GM12878 (cell line): Measurements from ENCODE around the gene MSANTD2. TPM values are rescaled to one million over a fixed set of nuclear protein-coding genes. Genes with fewer than 3 reads are reported as not detected.

Source experiments
- ATAC-seq: fragments of 200-7000 bp; cut with Tn5 transposase; 3 replicates; pipeline ENCODE4 v1.9.1; 2020; ENCODE audit warnings: mild to moderate bottlenecking, moderate library complexity
- BruUV-seq: library from RNA; stranded (reverse); fragments of 400-500 nt; replicated peaks from 2 replicates; lab custom pipeline; 2021; lab: Mats Ljungman, UMichigan
- CTCF ChIA-PET: fragments of 300-600 bp; sonication (Branson Sonifier 250); formaldehyde crosslinking; extraction: SDS; loops from one replicate; lab custom pipeline; 2021; ENCODE audit warnings: inconsistent platforms; lab: Yijun Ruan, JAX
- POLR2A ChIA-PET: fragments of 350-600 bp; formaldehyde crosslinking; extraction: SDS; loops from one replicate; lab custom pipeline; 2021; ENCODE audit warnings: inconsistent platforms; lab: Charles Lee
- RAD21 ChIA-PET: fragments of 300-600 bp; sonication (Branson Sonifier 250); formaldehyde crosslinking; loops from one replicate; lab custom pipeline; 2023; ENCODE audit warnings: antibody characterized with exemption; ENCODE audit not compliant: unreplicated experiment; lab: Charles Lee
- SMC1A ChIA-PET: fragments of 300-600 bp; sonication (Branson Sonifier 250); formaldehyde crosslinking; loops from one replicate; lab custom pipeline; 2023; ENCODE audit not compliant: unreplicated experiment, uncharacterized antibody; lab: Charles Lee
- DNase-seq: peaks from one replicate; pipeline ENCODE4 v3.0.0-alpha.2; 2011; ENCODE audit warnings: low read depth, low spot score
- FAIRE-seq: peaks from 3 replicates; lab custom pipeline; 2011; peaks lifted over from hg19 to GRCh38; lab: Jason Lieb, UNC
- H2AFZ ChIP-seq: 2 replicates; pipeline ENCODE4 v1.6.0; 2011; ENCODE audit warnings: low read depth, low read length, control low read depth; ENCODE audit not compliant: control insufficient read depth
- H3K27ac ChIP-seq: 2 replicates; pipeline ENCODE4 v1.5.1; 2011; ENCODE audit warnings: control low read depth; ENCODE audit not compliant: control insufficient read depth, insufficient read depth
- H3K27me3 ChIP-seq, 2 experiments: replicated peaks in 1 of 2; 2 replicates each; pipeline versions ENCODE4 v1.6.0 to v1.6.1; 2011; ENCODE audit warnings: low read length in 1 of 2; ENCODE audit not compliant: control insufficient read depth in 2 of 2, insufficient read depth in 2 of 2
- H3K36me3 ChIP-seq, 2 experiments: 2 replicates each; pipeline ENCODE4 v1.5.1; 2011; ENCODE audit warnings: low read length in 1 of 2; ENCODE audit not compliant: control insufficient read depth in 2 of 2, insufficient read depth in 2 of 2
- H3K4me1 ChIP-seq: 2 replicates; pipeline ENCODE4 v1.6.1; 2011; ENCODE audit warnings: mild to moderate bottlenecking, low read length, moderate library complexity, mixed read lengths; ENCODE audit not compliant: control insufficient read depth, insufficient read depth
- H3K4me2 ChIP-seq: 2 replicates; pipeline ENCODE4 v1.6.0; 2011; ENCODE audit warnings: control low read depth; ENCODE audit not compliant: control insufficient read depth, insufficient read depth
- H3K4me3 ChIP-seq: fragments of 200-600 bp; sonication (generic); 2 replicates; pipeline ENCODE4 v1.5.1; 2016
- H3K79me2 ChIP-seq: 2 replicates; pipeline ENCODE4 v1.6.0; 2011; ENCODE audit warnings: low read length; ENCODE audit not compliant: control insufficient read depth, insufficient read depth
- H3K9ac ChIP-seq: 2 replicates; pipeline ENCODE4 v1.8.0; 2011; ENCODE audit warnings: low read length, control low read depth, mixed read lengths; ENCODE audit not compliant: control insufficient read depth, insufficient read depth
- H3K9me3 ChIP-seq: replicated peaks from 3 replicates; pipeline ENCODE4 v1.5.1; 2011; ENCODE audit warnings: mild to moderate bottlenecking, low read length; ENCODE audit not compliant: control insufficient read depth, insufficient read depth
- H4K20me1 ChIP-seq: 2 replicates; pipeline ENCODE4 v1.6.0; 2011; ENCODE audit not compliant: control insufficient read depth, insufficient read depth
- ATF7 ChIP-seq: fragments of 450-650 bp; IDR thresholded peaks from 2 replicates; pipeline ENCODE4 v1.6.1; 2016; ENCODE audit warnings: low read depth, mild to moderate bottlenecking
- EED ChIP-seq: sonication (generic); IDR thresholded peaks from 2 replicates; pipeline ENCODE4 v1.6.1; 2016; ENCODE audit warnings: antibody characterized with exemption, low read depth
- PML ChIP-seq: IDR thresholded peaks from 2 replicates; pipeline ENCODE4 v1.6.1; 2012; ENCODE audit warnings: low read length, inconsistent platforms
- SIX5 ChIP-seq: IDR thresholded peaks from 2 replicates; pipeline ENCODE4 v1.6.1; 2011; ENCODE audit warnings: mild to moderate bottlenecking, low read depth, low read length, moderate library complexity; ENCODE audit not compliant: severe bottlenecking
- WGBS: methylation state at CpG from one replicate; pipeline ENCODE4 v1.1.6; 2016; ENCODE audit warnings: low lambda C conversion rate; ENCODE audit not compliant: insufficient replicate concordance, insufficient coverage; ENCODE audit errors: missing lambda C conversion rate; 5-methylcytosine and 5-hydroxymethylcytosine counted together
- in situ Hi-C: fragments of 300-500 bp; cut with MboI; formaldehyde crosslinking; loops from 9 replicates; pipeline ENCODE4 v1.14.3; 2018; ENCODE audit warnings: mixed read lengths
- intact Hi-C: fragments of 100-400 bp; cut with micrococcal nuclease; formaldehyde crosslinking; loops from one replicate; pipeline ENCODE4 v1.14.2; 2022; ENCODE audit not compliant: unreplicated experiment
- polyA plus RNA-seq, 11 experiments: library from polyadenylated mRNA; depleted of rRNA in 4 of 11; unstranded in 6 of 11; stranded (reverse) in 5 of 11; fragments of >200 nt; fragmentation: Nextera tagmentation in 4 of 11; fragmentation: Illumina TruSeq in 1 of 11; extraction: Ambion mirVana in 4 of 11; extraction: Trizol in 1 of 11; gene quantifications; 1 replicate in 1 of 11; 2 replicates in 10 of 11; pipeline versions ENCODE4 v1.2.1 to v1.2.3, GENCODE V29; 2011 to 2016; ENCODE audit warnings: inconsistent platforms in 2 of 11, missing spikeins in 2 of 11, low read depth in 1 of 11
- total RNA-seq, 4 experiments: library from RNA; depleted of rRNA in 3 of 4; stranded (reverse); fragments of >200 nt in 3 of 4; fragmentation: Illumina TruSeq in 1 of 4; extraction: Trizol in 1 of 4; gene quantifications; 2 replicates each; pipeline versions ENCODE4 v1.2.1 to v1.2.3, GENCODE V29; 2013 to 2021
- TF ChIP-seq, protein P1 (sequence below): fragments of 450-650 bp; formaldehyde crosslinking; IDR thresholded peaks from 2 replicates; pipeline ENCODE4 v1.4.0; 2022; ENCODE audit warnings: mild to moderate bottlenecking, moderate library complexity
- TF ChIP-seq, protein P2 (sequence below): fragments of 450-650 bp; IDR thresholded peaks from 2 replicates; pipeline ENCODE4 v1.6.1; 2016; ENCODE audit warnings: mild to moderate bottlenecking
- TF ChIP-seq, protein P3 (sequence below), 3 experiments: IDR thresholded peaks in 2 of 3; conservative IDR thresholded peaks in 1 of 3; 2 replicates each; pipeline ENCODE4 v1.5.1; 2011; ENCODE audit warnings: low read depth in 3 of 3, low read length in 3 of 3, mild to moderate bottlenecking in 3 of 3, control low read depth in 2 of 3, moderate library complexity in 2 of 3, inconsistent platforms in 1 of 3, mixed read lengths in 1 of 3; ENCODE audit not compliant: control insufficient read depth in 2 of 3, insufficient read depth in 1 of 3; ENCODE audit errors: extremely low read depth in 1 of 3

The MSANTD2 gene
- total and polyA plus RNA-seq, 10 of the 15 experiments (the other 5 are each of a cell fraction or from before 2014, with no cell fraction given), result 3.0 to 12.4 (median 8.0) TPM

DNA sequence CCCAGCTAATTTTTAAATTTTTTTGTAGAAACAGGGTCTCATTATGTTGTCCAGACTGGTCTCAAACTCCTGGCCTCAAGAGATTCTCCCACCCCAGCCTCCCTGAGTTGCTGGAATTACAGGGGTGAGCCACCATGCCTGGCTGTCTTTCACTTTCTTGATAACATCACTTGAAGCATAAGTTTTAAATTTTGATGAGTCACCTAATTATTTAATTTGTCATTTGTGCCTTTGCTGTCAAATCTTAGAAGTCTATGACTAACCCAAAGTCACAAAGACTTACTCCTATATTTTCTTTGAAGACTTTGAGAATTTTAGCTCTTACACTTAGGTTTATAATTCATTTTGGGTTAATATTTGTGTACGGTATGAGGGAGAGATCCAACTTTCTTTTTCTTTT lies 14.5 kb upstream of the MSANTD2 start:
- no peaks in the 10 kb centered on the region for H3K79me2 ChIP-seq
- no peak for TF ChIP-seq SIX5
- TF ChIP-seq PML, result no peak
- no peak for TF ChIP-seq ATF7
- TF ChIP-seq, protein P1, sequence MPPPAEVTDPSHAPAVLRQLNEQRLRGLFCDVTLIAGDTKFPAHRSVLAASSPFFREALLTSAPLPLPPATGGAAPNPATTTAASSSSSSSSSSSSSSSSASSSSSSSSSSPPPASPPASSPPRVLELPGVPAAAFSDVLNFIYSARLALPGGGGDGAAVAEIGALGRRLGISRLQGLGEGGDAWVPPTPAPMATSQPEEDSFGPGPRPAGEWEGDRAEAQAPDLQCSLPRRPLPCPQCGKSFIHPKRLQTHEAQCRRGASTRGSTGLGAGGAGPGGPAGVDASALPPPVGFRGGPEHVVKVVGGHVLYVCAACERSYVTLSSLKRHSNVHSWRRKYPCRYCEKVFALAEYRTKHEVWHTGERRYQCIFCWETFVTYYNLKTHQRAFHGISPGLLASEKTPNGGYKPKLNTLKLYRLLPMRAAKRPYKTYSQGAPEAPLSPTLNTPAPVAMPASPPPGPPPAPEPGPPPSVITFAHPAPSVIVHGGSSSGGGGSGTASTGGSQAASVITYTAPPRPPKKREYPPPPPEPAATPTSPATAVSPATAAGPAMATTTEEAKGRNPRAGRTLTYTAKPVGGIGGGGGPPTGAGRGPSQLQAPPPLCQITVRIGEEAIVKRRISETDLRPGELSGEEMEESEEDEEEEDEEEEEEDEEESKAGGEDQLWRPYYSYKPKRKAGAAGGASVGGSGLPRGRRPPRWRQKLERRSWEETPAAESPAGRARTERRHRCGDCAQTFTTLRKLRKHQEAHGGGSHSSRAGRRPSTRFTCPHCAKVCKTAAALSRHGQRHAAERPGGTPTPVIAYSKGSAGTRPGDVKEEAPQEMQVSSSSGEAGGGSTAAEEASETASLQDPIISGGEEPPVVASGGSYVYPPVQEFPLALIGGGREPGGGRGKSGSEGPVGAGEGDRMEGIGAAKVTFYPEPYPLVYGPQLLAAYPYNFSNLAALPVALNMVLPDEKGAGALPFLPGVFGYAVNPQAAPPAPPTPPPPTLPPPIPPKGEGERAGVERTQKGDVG (CRISPR knock-in tag), result no peak
- no peak for TF ChIP-seq EED
- TF ChIP-seq, protein P2, sequence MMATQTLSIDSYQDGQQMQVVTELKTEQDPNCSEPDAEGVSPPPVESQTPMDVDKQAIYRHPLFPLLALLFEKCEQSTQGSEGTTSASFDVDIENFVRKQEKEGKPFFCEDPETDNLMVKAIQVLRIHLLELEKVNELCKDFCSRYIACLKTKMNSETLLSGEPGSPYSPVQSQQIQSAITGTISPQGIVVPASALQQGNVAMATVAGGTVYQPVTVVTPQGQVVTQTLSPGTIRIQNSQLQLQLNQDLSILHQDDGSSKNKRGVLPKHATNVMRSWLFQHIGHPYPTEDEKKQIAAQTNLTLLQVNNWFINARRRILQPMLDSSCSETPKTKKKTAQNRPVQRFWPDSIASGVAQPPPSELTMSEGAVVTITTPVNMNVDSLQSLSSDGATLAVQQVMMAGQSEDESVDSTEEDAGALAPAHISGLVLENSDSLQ, result no peak
- TF ChIP-seq, protein P3, sequence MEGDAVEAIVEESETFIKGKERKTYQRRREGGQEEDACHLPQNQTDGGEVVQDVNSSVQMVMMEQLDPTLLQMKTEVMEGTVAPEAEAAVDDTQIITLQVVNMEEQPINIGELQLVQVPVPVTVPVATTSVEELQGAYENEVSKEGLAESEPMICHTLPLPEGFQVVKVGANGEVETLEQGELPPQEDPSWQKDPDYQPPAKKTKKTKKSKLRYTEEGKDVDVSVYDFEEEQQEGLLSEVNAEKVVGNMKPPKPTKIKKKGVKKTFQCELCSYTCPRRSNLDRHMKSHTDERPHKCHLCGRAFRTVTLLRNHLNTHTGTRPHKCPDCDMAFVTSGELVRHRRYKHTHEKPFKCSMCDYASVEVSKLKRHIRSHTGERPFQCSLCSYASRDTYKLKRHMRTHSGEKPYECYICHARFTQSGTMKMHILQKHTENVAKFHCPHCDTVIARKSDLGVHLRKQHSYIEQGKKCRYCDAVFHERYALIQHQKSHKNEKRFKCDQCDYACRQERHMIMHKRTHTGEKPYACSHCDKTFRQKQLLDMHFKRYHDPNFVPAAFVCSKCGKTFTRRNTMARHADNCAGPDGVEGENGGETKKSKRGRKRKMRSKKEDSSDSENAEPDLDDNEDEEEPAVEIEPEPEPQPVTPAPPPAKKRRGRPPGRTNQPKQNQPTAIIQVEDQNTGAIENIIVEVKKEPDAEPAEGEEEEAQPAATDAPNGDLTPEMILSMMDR (IDR thresholded peaks at IDR 0.05 in 2 of 3, conservative IDR thresholded peaks at IDR 0.05 in 1 of 3; ENCODE audit: control insufficient read depth in 2 of 3, extremely low read depth in 1 of 3, insufficient read depth in 1 of 3, low read depth in 3 of 3, low read length in 3 of 3), result no peak
- ChIA-PET RAD21 (interaction anchor here (1.1 kb wide), 1 partner anchor 22 kb away, joined by 4 read pairs; no protein-coding TSS in a partner anchor), POLR2A (interaction anchor here (0.7 kb wide), 1 partner anchor 198 kb away, joined by 3 read pairs; no protein-coding TSS in a partner anchor), SMC1A (interaction anchor here (1.2 kb wide), 1 partner anchor 21 kb away, joined by 3 read pairs; no protein-coding TSS in a partner anchor), CTCF (interaction anchor here (1.1 to 2.7 kb wide), 3 partner anchors 16 to 22 kb away, joined by 6 to 14 read pairs (median 8); no protein-coding TSS in a partner anchor)
- no peak for FAIRE-seq
- peaks cover 0 to 2% of the 10 kb centered on the region in 2 experiments; a peak in 3 of 4 replicates for H3K27me3 ChIP-seq
- H2AFZ ChIP-seq, result no peak overlapping the region
- H3K9ac ChIP-seq, result no peak overlapping the region
- WGBS, result 77% methylated on average over 1 of the region's 1 CpG
- intact Hi-C loops, result no loop called here
- no TSS peak for BruUV-seq
- H4K20me1 ChIP-seq, result no peaks in the 10 kb centered on the region
- no peaks in the 10 kb centered on the region for H3K9me3 ChIP-seq
- no peak overlapping the region for H3K4me3 ChIP-seq
- no peaks in the 10 kb centered on the region for H3K36me3 ChIP-seq
- in situ Hi-C loops, result no loop called here
- no peak for DNase-seq
- no peak overlapping the region for H3K27ac ChIP-seq
- no peak overlapping the region for H3K4me2 ChIP-seq
- H3K4me1 ChIP-seq, result no peaks in the 10 kb centered on the region
- ATAC-seq, result no peak
